NCI-H345 (cell line): ENCODE measurements around the gene KIF23.

Source experiments
- DNase-seq: peaks from one replicate; lab custom pipeline; 2025; lab: John Stamatoyannopoulos, UW

Gene KIF23

DNA sequence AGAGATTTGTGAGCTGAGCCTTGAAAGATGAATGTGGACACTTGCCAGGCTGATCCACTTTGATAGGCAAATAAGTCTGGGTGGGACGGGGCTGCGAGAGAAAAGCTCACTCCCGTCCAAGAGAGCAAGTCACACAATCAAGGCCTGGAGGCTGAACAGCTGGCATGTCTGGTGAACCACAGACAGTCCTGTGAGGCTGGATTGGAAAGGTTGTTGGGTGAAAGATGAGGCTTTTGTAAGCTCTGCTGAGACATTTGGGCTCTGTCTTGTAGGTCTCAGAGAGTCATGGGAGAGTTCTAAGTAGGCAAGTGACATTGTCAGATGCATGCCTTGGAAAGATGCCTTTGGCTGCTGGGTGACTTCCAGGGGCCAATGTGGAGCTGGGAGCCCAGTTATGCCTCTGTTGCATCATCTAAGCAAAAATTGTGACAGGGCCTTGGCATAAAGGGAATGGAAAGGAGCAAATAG lies 76.9 kb downstream of the KIF23 start:
- no peak for DNase-seq

GRCh38 chr15:69493406-69493805 lies 79.3 kb downstream of the KIF23 start:
- DNase-seq, result no peak

GRCh38 chr15:69496001-69496400 lies 81.9 kb downstream of the KIF23 start:
- DNase-seq, result peak; percentile 70

GRCh38 chr15:69497076-69497475 lies 82.9 kb downstream of the KIF23 start:
- DNase-seq, result no peak

- no peak for DNase-seq
Observed at GRCh38 chr15:69497667-69498066, 83.5 kb downstream of the KIF23 start.
